Cerebellar cortex (tissue), 1 donor: ENCODE measurements around the gene UBE3A.
A peak's percentile ranks its signal among the peaks of the same experiment; 100 is the strongest.
"Not testable (repeated sequence)": the region's sequence is repeated elsewhere in the genome, so short reads cannot be mapped to it uniquely, and the experiment has no call there.

Source experiments
- DNase-seq: peaks from one replicate; pipeline ENCODE4 v3.0.0-alpha.2; 2015; ENCODE audit warnings: low spot score

The UBE3A gene

GRCh38 chr15:25438601-25439368 lies at the start of gene UBE3A:
UBE3A (minus strand) TSS chr15:25439024; CDS start chr15:25409107, 29,917 bp downstream.
- peak; percentile 90 for DNase-seq

- DNase-seq: no peak
These were observed 48.5 kb upstream of the UBE3A start for GRCh38 chr15:25487226-25487884.

- no peak for DNase-seq
These were observed 47.2 kb upstream of the UBE3A start for GRCh38 chr15:25486051-25486450.

GRCh38 chr15:25481208-25481859 lies 42.5 kb upstream of the UBE3A start:
- DNase-seq: peak; percentile 77

- DNase-seq: no peak
These were observed 39.5 kb upstream of the UBE3A start for GRCh38 chr15:25478313-25478712.

GRCh38 chr15:25477816-25478215 lies 39.0 kb upstream of the UBE3A start:
- DNase-seq: no peak

- no peak for DNase-seq
These were observed 35.4 kb upstream of the UBE3A start for GRCh38 chr15:25474251-25474650.

GRCh38 chr15:25470230-25470629 lies 31.4 kb upstream of the UBE3A start:
- no peak for DNase-seq

GRCh38 chr15:25469377-25469776 lies 30.6 kb upstream of the UBE3A start:
- peak; percentile 71 for DNase-seq

GRCh38 chr15:25468611-25469010 lies 29.8 kb upstream of the UBE3A start:
- no peak for DNase-seq

- DNase-seq: peak; percentile 40
These were observed 27.0 kb upstream of the UBE3A start for GRCh38 chr15:25465835-25466234.

- DNase-seq: no peak
These were observed 26.0 kb upstream of the UBE3A start for GRCh38 chr15:25464784-25465183.

GRCh38 chr15:25464383-25464782 lies 25.6 kb upstream of the UBE3A start:
- no peak for DNase-seq

GRCh38 chr15:25456196-25456595 lies 17.4 kb upstream of the UBE3A start:
- no peak for DNase-seq

- no peak for DNase-seq
These were observed 16.4 kb upstream of the UBE3A start for GRCh38 chr15:25455226-25455625.

GRCh38 chr15:25454771-25455170 lies 15.9 kb upstream of the UBE3A start:
- no peak for DNase-seq

GRCh38 chr15:25453246-25453645 lies 14.4 kb upstream of the UBE3A start:
- DNase-seq: not testable (repeated sequence)

- DNase-seq: no peak
These were observed 12.7 kb upstream of the UBE3A start for GRCh38 chr15:25451501-25451900.

- no peak for DNase-seq
These were observed 11.3 kb upstream of the UBE3A start for GRCh38 chr15:25450163-25450562.

- DNase-seq: no peak
These were observed 7.3 kb upstream of the UBE3A start for GRCh38 chr15:25446076-25446475.

- no peak for DNase-seq
These were observed 6.6 kb upstream of the UBE3A start for GRCh38 chr15:25445412-25445811.

- DNase-seq: no peak
These were observed 2.3 kb upstream of the UBE3A start for GRCh38 chr15:25441111-25441510.

GRCh38 chr15:25439369-25439836 lies 579 bp upstream of the UBE3A start:
- peak; percentile 44 for DNase-seq
